Measurements from ENCODE around the gene PLA2G15. TPM values are rescaled to one million over a fixed set of nuclear protein-coding genes. Genes with fewer than 3 reads are reported as not detected.

Gene PLA2G15
- total RNA-seq, 1 experiment from 2014 or later: 16.9 TPM

GRCh38 chr16:68230176-68230571, 15.0 kb upstream of the PLA2G15 start:
- Mint-ChIP-seq H3K27ac (ENCODE audit: unreplicated experiment) (peak overlapping the region; percentile 40), H3K4me1 (ENCODE audit: low read depth, unreplicated experiment) (peaks cover 26% of the 10 kb centered on the region), H3K27me3 (ENCODE audit: unreplicated experiment) (no peaks in the 10 kb centered on the region), H3K9me3 (ENCODE audit: low read depth, unreplicated experiment) (no peaks in the 10 kb centered on the region), H3K4me3 (ENCODE audit: low read depth, unreplicated experiment) (no peak overlapping the region), H3K36me3 (ENCODE audit: insufficient read depth, unreplicated experiment) (peaks cover 75% of the 10 kb centered on the region)
- TF ChIP-seq CTCF (IDR thresholded peaks at IDR 0.05; ENCODE audit: unreplicated experiment): no peak
- DNase-seq: no peak
- BruUV-seq (replicated peaks): no TSS peak
- CTCF ChIA-PET: interaction anchor here (1.2 kb wide), 1 partner anchor 30 kb away, joined by 4 read pairs; no protein-coding TSS in a partner anchor
- intact Hi-C loops (cut with micrococcal nuclease; ENCODE audit: unreplicated experiment): no loop called here

- Mint-ChIP-seq H3K4me3 (ENCODE audit: low read depth, unreplicated experiment) (no peak overlapping the region), H3K4me1 (ENCODE audit: low read depth, unreplicated experiment) (peaks cover 26% of the 10 kb centered on the region), H3K27ac (ENCODE audit: unreplicated experiment) (no peak overlapping the region), H3K36me3 (ENCODE audit: insufficient read depth, unreplicated experiment) (peaks cover 80% of the 10 kb centered on the region), H3K27me3 (ENCODE audit: unreplicated experiment) (no peaks in the 10 kb centered on the region), H3K9me3 (ENCODE audit: low read depth, unreplicated experiment) (no peaks in the 10 kb centered on the region)
- DNase-seq: no peak
- intact Hi-C loops (cut with micrococcal nuclease; ENCODE audit: unreplicated experiment): no loop called here
- BruUV-seq (replicated peaks): no TSS peak
- CTCF ChIA-PET: no interaction called here
- TF ChIP-seq CTCF (IDR thresholded peaks at IDR 0.05; ENCODE audit: unreplicated experiment): no peak
Measured at GRCh38 chr16:68230956-68231355, 14.2 kb upstream of the PLA2G15 start.

- no peak for TF ChIP-seq CTCF (IDR thresholded peaks at IDR 0.05; ENCODE audit: unreplicated experiment)
- Mint-ChIP-seq H3K36me3 (ENCODE audit: insufficient read depth, unreplicated experiment) (peaks cover 86% of the 10 kb centered on the region), H3K4me1 (ENCODE audit: low read depth, unreplicated experiment) (peaks cover 30% of the 10 kb centered on the region), H3K27me3 (ENCODE audit: unreplicated experiment) (no peaks in the 10 kb centered on the region), H3K9me3 (ENCODE audit: low read depth, unreplicated experiment) (no peaks in the 10 kb centered on the region), H3K4me3 (ENCODE audit: low read depth, unreplicated experiment) (no peak overlapping the region), H3K27ac (ENCODE audit: unreplicated experiment) (no peak overlapping the region)
- no peak for DNase-seq
- CTCF ChIA-PET: interaction anchor here (0.5 kb wide), 1 partner anchor 227 kb away, joined by 5 read pairs; no protein-coding TSS in a partner anchor
- intact Hi-C loops (cut with micrococcal nuclease; ENCODE audit: unreplicated experiment): no loop called here
- BruUV-seq (replicated peaks): no TSS peak
Measured at GRCh38 chr16:68231384-68232136, 13.6 kb upstream of the PLA2G15 start.

- intact Hi-C loops (cut with micrococcal nuclease; ENCODE audit: unreplicated experiment): no loop called here
- no peak for DNase-seq
- peaks cover 88% of the 10 kb centered on the region for H3K36me3 Mint-ChIP-seq (ENCODE audit: insufficient read depth, unreplicated experiment)
- no peaks in the 10 kb centered on the region for H3K27me3 Mint-ChIP-seq (ENCODE audit: unreplicated experiment)
- no peaks in the 10 kb centered on the region for H3K9me3 Mint-ChIP-seq (ENCODE audit: low read depth, unreplicated experiment)
- BruUV-seq (replicated peaks): no TSS peak
- no peak for TF ChIP-seq CTCF (IDR thresholded peaks at IDR 0.05; ENCODE audit: unreplicated experiment)
- no peak overlapping the region for H3K27ac Mint-ChIP-seq (ENCODE audit: unreplicated experiment)
- CTCF ChIA-PET: interaction anchor here (0.5 to 0.7 kb wide), 2 partner anchors 228 to 1200 kb away, joined by 5 to 6 read pairs; no protein-coding TSS in a partner anchor
- H3K4me3 Mint-ChIP-seq (ENCODE audit: low read depth, unreplicated experiment): no peak overlapping the region
- peaks cover 37% of the 10 kb centered on the region for H3K4me1 Mint-ChIP-seq (ENCODE audit: low read depth, unreplicated experiment)
Measured at GRCh38 chr16:68232335-68232734, 12.8 kb upstream of the PLA2G15 start.
